ENCODE data around the gene PSMF1.

Gene PSMF1, protein sequence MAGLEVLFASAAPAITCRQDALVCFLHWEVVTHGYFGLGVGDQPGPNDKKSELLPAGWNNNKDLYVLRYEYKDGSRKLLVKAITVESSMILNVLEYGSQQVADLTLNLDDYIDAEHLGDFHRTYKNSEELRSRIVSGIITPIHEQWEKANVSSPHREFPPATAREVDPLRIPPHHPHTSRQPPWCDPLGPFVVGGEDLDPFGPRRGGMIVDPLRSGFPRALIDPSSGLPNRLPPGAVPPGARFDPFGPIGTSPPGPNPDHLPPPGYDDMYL

DNA sequence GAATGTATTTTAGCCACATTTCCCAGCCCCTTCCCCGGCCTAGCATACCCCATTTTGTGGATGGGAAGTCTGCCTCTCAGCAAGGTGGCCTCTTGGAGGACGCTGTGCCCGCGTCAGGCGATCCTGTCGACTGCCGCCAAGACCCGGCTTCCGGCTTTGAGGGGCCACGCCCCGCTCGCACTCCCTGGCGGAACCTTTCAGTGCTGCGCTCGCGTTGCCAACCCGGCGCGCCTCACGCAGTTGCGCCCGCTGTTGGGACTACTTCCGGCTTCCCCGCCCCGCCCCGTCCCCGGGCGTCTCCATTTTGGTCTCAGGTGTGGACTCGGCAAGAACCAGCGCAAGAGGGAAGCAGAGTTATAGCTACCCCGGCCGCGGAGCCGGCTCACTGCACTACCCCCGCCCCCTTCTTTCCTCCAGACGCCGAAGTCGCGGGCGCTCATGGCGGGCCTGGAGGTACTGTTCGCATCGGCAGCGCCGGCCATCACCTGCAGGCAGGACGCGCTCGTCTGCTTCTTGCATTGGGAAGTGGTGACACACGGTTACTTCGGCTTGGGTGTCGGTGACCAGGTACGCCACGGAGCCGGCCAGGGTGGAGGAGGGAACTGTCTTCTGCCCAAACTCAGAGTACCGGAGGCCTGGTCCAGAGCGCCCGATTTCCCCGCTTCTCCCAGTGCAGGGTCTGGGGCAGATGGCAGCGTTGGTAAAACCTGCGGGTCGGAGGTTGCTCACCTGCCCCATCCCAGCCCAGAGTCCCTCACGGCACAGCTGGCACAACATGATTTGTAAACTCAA is at the start of gene PSMF1:
PSMF1 (plus strand) TSS at position 267 of the 792 bp plus-strand sequence; CDS start at position 439, 172 bp downstream.
- peak; percentile 91 for DNase-seq

DNA sequence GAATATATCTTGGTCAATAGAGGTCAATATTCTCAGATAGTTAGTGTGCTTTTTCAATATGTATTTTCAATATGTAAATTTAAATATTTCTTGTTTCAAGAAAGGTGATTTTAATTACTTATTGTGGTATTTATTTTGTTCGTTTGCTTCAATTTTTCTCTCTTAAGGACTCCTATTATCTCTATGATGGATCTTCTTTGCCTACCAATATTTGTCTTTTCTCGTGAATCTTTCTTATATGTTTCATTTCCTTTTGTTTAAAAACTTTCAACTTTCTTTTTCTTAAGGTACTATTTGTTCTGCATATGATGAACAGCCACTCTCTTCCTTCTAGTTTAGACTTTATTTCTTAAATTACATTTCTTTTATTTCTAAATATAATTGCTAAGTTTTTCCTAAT is 46.1 kb upstream of the PSMF1 start:
- no peak for DNase-seq

DNA sequence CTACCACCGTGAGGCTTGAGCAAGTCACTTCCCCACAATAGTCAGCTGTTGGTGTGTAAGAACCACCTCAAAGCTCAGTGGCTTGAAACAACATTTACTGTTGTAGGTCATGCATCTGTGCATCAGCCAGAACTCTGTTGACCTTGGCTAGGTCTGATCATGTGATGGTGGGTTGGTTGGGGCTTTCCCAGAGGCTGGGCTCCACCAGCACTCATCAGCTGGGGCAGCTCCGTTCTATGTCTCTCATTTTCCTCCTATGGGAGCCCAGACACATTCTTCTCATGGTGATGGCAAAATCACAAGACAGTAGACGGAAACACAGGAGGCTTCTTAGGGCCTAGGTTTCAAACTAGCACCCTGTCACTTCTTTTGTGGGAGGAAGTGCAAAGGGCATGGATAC is 42.8 kb upstream of the PSMF1 start:
- no peak for DNase-seq

DNA sequence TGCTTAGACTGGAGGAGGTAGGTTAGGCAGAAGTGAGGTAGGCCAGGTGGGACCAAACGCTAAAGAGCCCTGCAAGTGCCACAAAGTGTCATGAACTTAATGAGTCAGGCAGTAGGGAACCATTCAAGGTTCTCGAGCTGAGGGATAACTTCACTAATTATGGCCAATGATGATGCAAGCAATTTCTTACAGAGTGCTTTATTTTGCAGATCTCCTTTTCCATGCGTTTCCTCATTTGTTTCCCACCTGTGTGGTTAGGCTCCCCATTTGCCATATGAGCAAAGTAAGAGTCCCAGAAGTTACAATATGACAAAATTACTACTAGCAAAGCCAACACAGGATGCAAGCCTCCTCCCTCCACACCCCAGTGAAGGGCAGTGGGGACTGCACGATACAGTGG is 36.5 kb upstream of the PSMF1 start:
- no peak for DNase-seq

DNA sequence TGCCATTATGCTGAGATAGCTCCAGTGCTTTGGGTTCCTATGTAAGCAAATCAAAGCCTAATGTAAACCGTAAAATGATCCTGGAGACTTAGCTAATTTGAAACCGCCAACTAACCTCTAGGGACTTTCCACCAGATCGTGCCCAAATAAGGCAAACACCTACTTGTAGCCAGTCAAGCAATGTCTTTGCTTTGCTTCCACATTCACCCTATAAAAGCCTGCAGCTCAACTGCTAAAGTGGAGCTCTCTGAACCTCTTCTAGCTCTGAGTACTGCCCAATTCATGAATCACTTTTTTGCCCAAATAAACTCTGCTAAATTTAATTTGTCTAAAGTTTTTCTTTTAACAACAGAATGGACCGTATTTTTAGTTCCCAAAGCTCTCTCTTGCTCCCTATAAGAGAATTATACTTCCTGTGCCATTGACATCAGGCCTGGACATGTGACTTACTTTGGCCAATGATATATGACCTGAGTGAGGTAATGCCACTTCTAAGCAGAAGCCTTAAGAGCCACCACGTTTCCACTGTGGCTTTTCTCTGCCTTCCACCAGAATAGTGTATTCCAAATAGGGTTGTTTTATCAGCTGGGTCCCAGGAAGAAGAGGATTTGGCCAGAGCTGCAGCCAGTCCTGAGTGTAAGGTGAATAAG is 34.8 kb upstream of the PSMF1 start:
- no peak for DNase-seq

DNA sequence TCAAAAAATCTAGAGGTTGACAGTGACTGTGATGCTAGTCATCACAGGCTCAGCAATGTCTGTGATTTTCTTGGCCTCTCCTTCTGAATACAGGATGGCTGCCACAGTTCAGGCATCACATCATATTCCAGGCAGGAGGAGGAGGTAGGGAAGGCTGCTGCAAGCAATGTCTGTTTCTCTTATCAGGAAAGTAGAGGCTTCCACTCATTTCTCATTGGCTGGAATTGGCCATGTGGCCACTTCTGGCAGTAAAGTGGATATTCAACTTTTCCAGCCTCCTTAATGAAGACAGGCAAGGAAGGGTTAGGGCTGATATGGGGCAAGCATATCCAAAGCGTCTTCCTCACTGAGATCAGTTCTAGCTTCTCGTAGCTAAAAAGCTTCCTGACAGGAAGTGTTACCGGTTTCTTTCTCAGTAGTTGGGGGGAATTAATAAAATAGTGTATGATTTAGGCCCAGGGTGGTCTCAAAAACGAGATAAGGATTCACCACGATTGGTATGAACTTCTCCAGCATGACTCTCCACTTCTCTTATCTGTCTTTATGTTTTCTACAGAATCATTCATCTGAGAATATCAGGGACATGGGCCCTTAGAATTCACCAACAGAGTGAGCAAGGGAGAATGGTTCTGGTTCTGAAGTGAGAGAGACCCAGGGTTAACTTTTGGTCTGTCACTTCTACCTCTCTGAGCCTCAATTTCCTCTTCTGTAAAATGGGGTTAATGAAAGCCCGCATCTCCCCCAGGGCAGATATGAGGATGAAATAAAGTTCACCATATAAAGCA is 32.7 kb upstream of the PSMF1 start:
- no peak for DNase-seq

DNA sequence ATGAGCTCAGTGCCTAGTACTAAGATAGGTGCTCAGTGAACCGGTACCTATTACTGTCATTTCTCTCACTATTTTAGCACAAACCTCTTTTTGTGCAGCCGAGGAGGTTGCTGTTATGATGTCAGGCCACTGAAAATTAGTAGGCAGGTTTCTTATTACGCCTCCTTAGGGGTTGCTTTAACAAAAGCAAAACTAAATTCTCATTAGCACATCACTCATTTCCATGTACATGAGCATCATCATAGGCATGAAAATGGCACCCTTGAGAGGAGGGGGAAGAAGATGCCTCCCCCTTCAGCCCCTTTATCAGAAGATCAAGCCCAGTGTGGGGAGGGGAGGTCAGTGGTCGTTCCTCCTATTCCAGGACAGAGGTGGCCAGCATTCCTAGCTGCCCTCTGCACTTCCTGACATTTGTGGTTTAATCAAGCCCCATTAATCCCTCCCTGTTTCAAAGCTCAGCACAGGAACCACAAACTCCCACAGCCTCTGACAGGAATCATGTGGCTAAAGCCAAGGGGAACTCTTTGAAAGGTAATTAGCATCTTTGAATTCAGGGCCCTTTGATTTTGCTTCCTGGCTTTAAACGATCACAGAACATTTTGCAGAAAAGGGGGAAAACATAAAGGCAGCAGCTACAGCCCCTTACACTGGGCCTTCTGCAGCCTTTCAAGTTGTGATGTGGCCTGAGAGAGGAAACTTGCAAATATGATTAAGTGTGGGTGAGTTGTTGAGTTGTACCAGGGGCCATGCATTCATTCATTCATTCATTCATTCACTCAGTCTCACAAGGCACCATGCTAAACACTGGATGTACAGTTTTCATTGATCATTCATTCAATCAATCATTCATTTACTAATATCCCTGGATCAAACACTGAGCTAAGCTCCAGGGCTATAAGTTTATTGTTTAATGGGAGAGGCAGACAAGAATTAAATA is 31.9 kb upstream of the PSMF1 start:
- no peak for DNase-seq

DNA sequence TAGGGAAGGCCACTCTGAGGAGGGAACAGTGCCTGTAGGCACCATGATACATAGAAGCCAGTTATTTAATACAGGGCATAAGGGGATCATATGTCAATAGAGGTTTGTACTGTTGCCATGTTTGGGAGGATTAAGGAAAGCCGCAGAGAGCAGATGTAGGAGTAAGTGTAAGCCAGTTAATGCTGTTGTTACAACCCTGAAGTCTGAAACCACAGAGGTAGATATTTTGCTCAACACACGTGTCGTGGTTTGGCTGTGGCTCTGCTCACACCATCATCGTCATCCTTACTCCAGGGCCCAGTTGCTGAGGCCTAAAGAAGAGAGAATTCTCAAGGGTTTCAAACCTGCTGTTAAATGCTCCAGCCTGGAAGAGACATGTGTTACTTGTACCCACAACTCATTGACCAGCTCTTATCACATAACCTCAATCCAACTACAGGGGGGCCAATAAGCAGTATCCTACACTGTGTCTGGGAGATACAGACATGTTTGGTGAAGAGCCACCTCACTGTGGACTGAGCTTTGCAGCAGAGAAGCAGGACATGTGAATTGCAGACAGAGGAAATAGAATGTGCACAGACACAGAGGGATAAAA is 31.0 kb upstream of the PSMF1 start:
- DNase-seq, result no peak

DNA sequence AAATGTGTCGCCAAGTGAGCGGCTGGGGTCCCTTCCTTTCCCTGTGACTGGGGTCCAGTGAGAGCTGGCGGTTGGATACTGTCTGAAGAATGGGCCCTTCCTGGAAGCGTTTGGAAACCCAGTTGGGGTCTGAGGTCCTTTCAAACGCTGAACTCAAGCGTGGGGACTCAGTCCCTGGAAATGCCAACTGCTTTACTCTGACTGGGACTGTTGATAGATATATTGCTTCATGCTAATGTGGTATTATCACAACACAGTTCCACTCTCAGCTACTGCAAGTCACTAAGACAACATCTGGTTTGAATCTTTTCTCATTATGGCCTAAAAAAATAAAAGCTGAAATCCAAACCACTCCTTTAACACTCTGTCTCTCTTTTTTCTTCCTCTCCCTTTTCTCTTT is 23.7 kb upstream of the PSMF1 start:
- DNase-seq, result no peak

DNA sequence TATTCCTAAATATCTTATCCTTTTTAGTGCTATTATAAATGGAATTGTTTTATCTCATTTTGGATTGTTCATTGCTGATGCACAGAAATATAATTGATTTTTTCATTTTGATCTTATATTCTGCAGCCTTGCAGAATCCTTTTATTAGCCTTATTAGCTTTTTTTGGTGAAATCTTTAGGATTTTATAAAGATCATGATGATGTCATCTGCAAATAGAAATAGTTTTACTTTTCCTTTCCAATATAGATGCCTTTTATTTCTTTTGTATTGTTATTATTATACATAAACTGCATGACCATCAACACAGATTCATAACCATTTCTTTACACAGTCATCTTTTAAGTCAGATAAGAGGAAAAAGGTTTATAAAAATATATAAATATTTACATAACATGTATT is 16.9 kb upstream of the PSMF1 start:
- no peak for DNase-seq

DNA sequence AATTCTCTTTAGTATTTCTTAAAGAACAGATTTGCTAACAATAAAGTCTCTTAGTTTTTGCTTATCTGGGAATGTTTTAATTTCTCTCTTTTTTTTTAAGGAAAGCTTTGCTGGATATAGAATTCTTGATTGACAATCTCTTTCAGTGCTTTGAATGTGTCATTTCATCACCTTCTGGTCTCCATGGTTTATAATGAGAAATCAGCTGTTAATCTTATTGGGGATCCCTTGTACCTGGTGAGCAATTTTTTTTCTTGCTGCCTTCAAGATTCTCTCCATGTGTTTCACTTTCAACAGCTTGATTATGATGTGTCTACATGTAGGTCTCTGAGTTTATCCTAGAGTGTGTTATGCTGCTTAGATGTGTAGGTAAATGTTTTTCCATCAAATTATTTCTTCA is 16.4 kb upstream of the PSMF1 start:
- no peak for DNase-seq

DNA sequence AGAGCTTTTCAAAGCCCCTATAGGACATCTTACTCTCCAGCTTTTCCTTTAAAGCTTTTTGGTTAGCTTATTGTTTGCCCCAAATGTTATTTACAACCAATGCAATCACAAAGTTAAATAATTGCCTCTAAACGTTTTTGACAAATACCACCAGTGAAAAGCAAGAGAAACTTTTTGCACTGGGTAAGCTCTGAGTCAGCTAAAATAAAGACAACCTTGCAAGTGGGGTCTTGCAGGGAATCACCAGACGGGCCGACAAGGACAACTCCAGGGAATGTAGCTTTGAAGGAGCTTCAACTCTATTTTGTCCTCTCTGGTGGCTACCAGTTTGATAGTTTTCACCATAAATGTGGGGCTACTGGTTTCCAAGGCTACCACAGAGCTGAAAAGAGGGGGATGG is 14.7 kb upstream of the PSMF1 start:
- no peak for DNase-seq

DNA sequence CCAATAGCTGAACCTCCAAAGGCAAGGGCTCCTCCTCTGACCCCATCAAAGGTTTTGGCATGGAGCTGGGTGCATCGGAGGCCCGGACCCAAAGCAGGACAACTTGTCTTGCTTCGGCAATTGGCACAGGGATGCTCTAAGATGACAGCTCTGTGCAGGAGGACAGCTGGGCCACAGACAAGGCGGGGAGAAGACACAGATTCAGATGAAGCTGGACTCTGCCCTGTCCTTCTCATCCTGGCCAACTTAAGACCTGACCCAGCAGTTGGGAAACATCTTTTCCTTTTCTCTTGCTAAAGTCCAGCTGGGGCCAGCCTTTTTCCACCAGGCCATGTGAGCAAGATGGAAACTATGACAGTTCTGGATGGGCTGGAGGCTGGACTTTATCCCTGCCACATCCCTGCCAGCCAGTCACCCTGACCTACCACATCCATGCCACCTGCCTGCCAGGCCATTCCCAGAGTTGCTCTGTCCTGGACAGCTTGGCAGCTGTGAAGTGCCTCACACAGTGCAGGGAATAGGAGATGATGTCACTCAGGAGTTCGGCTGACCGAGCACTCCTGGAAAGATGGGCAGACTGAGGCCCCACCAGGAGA is 12.7 kb upstream of the PSMF1 start:
- no peak for DNase-seq

DNA sequence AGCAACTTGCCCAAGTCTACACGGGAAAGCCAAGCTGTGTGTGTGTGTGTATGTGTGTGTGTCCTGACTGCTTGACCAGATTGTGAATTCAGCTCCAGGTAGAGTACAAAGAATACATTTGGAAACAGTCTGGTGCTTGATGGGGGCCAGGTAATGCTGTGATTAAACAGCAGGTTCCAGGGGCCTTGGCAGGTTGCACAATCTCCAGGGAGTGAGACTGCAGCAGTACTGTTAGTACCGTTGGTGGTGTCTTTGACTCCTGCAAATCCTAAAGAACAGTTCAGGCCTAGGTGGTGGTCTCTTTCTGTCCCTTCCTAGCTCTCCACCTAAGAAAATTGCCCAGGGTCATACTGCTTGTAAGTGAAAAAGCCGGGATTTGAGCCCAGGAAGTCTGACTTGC is 11.2 kb upstream of the PSMF1 start:
- no peak for DNase-seq

DNA sequence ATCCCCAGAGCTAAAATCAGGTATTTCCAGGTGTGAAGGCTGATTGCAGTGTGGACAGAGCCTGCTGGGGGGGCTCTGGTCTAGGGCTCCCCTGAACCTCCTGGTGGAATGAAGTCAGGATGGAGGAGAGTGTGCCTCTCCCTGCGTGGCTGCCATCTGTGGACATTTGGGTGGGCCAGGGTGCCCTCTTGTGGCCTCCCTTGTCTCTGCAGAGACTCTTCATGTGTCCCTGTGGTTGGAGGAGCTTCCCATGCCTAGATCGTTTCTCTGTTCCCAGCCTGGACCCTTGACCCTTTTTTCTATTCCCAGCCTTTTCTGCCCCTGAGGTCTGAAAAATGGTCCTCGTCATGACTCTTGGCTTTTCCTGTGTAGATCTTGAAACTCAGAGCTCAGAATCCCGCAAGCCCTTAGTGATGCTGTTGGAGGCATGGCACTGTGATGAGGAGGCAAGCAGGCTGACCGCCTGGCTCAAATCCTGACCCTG is 9.9 kb upstream of the PSMF1 start:
- peak; percentile 22 for DNase-seq

DNA sequence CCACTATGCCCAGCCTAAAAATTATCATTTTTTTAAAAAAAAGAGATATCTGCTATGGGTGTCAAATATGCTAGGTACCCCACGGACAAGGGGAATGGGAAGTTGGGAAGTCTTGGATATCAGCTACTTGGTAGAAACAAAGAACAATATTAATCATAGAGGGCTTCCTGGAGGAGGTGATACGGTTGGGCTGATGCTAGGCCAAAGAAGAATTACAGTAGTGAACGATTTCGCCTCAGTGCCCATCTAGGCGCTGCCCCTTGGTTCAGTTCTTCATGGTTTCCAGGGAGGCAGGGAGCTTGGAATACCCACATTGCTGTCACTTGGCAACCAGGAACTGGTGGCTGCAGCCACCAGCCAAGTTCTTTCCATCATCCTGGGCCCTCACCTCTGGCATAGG is 5.5 kb upstream of the PSMF1 start:
- no peak for DNase-seq

DNA sequence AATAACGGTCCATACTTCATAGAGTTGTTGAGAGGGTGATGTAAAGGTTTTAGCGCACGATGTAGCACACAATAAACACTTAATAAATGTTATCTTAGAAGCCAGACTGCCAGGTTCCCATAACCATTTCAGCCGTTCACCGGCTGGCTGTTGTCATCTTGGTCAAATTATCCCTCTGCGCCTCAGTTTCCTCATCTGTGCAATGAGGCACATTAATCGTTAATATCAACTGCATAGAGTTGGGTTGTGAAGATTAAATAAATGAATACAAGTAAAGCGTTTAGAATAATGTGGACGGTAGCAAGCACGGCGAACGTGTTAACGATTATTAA is 432 bp upstream of the PSMF1 start:
- no peak for DNase-seq

DNA sequence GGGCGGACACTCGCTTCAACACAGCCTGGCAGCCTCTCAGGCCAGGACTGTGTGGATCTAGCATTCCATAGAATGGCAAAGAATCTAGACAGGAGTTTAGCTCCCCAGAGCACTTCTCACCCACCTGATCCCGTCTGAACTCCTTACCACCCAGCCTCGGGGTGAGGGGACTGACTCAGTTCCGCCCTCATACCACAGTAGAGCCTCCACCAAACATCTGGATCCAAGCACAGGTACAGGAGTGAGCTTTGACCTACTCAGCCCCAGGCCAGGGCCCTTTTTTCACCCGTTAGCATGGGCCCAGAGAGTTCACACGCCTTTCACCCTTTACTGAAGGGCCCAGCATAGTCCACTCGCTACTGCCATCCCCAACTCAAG is 715 bp downstream of the PSMF1 start:
- DNase-seq, result no peak

DNA sequence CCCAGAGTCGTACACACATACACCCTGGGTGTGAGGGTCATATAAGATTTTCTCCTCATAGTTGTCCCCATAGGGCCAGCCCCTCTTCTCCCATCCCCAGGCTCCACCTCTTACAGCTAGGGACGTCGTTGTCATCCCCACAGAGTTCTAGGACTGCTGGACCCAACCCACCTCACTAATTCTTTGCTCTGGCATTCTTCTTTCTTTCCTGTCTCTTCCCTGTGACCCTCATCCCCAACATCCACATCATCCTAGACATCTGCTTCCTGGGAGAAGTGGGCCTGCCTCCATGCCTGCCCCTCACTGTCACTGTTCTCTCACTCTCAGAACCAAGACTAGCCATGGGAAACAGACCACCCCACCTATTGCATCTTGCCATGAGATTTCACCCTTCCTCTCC is 1.1 kb downstream of the PSMF1 start:
- DNase-seq, result no peak

DNA sequence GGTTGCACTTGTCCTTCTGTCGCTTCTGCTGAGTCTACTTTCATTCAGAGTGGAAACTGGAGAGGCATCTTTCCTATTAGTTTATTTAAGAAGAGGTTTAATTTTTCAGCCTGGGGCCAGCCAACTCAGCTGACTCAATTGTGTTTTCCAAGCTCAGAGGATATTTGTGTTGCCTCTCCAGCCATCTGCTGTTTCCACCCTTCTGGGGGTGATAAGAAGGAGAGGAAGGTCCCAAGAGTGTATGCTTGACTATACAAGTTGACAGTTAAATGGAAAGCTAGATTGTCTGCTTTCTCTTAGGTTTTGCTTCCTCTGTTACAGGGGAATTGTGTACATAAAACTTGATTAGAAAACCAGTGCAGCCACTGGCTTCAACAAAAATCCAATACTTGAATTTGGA is 3.0 kb downstream of the PSMF1 start:
- no peak for DNase-seq

All from NCI-H2227 treated with DMSO at 0.1 percent for 48 hours (cell line).